Fibroblast of lung (primary cell): ENCODE results near the gene SMCO3.

ENCODE experiments used
- CTCF ChIP-seq, 2 donors: IDR thresholded peaks in 1 of 2; conservative IDR thresholded peaks in 1 of 2; 1 replicate in 1 of 2; 2 replicates in 1 of 2; pipeline ENCODE4 v1.5.1; 2011 to 2012; ENCODE audit warnings: low read length in 2 of 2, control low read depth in 1 of 2, inconsistent platforms in 1 of 2, low read depth in 1 of 2, mild to moderate bottlenecking in 1 of 2
- EZH2 ChIP-seq: IDR thresholded peaks from 2 replicates; pipeline ENCODE4 v1.5.1; 2012; ENCODE audit warnings: low read length, control low read depth, mild to moderate bottlenecking; ENCODE audit errors: missing control alignments

GRCh38 chr12:14826491-14826890, 12.5 kb upstream of the SMCO3 start:
- TF ChIP-seq CTCF (conservative IDR thresholded peaks at IDR 0.05 in 1 of 2, IDR thresholded peaks at IDR 0.05 in 1 of 2; ENCODE audit: low read depth in 1 of 2, low read length in 2 of 2) (no peak), EZH2 (no peak)
